ENCODE results near the gene ZBTB47.

Gene ZBTB47

DNA sequence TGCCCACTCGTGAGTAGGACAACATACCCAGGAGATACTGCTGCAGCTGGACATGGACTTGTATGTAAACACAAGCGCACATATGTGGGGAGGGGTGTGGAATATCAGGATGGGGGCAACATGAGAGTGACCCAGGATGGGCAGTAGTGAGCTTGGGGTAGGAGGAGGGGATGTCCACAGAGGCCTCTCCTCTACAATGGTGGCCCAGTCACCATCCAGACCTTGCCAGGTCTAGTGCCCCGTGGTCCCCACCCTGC, 266 bp upstream of the ZBTB47 start:
- no peak for DNase-seq

DNA sequence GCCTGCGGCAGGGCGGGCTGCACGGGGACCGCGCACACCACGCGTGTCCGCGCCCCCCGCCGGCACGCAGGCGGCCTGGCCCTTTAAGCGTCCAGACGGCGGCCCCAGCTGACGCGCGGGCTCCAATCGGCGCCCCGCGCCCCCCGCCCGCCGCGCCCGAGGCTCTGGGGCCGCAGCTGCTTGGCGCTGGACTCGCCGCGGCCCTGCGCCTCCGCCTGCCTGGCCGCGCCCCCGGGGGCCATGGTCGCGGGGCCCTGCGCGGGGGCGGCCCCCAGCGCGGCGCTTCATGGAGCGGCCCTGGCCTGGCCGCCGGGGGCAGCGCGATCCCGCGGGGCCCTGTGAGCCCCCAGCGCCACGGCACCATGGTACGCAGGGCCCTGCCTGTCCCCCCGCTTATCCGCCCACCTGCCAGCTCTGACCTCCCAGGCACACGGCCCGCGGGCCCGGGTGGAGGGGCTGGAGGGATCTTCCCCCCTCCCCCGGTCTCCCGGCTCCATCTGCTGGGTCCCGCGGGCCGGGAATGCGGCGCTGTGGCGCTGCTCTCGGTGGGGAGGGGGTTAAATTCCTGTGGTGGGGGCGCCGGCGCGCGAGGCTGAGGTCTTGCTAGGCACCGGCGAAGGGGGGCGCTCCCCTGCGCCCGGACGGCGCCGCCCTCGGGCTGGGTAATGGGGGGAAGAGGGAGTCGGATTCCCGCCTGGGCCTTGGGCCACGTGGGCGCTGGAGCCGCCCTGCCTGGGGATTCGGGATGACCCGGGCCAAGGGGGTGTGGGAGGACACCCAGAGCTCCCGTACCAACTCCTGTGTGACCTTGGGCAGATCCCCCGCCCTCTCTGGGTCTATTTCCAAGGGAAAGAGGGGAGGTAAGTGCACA, 1.1 kb downstream of the ZBTB47 start:
- no peak for DNase-seq

DNA sequence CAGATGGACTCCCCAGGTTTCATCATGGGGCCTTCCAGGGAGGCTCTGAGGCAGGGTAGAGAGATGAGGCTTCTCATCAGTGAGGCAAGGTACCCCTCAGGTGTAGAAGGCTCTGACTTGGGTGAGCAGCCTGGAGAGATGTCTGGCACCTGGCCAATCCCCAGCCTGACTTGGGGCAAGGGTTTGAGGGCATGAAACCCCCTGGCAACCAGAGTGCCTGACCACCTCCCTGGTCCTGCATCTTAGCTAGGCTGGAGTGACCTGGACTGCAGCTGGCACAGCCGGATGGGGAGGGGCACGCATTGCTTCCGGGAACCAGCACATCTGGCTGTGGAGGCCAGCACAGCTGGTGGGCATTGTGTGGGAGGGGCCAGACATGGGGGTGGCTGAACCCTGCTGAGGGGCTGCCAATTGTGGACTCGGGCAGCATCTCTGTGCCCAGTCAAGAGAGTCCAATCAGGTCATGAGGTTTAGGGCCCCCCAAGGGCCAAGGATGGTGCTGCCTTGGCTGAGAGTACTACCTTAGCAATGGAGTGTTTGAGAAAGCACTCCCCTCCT, 1.9 kb downstream of the ZBTB47 start:
- no peak for DNase-seq

DNA sequence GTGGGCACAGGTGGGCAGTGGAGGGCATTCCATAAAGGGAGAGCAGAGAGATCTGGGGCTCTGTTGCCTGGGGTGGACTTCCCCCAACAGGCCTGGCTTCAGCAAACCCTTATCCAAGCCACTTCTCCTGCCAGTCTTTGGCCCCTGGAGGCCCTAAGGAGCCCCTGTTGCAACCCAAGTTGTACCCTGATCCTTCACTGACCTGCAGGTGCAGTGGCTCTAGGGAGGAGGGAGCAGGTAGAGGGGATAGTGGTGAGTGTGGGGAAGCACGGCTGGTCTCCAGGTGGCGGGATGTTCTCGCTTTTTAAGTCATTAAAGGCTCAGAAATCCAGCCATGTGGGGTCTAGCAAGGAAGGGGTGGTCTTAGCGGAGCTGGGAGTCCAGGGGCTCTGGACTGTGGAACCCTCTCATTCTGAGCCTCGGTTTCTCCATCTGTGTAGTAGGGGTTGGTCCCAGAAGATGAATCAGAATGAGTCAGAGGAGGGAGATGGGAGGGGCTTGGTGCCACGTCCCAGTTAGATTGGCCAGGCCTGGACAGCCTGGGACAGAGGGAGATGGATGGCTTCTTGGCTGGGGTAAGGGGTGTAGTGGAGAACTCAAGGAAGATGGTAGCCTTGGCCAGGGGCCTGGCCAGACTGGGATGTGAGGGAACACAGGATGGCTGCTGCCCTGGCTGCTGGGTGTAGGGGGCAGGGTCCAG, 2.6 kb downstream of the ZBTB47 start:
- no peak for DNase-seq

DNA sequence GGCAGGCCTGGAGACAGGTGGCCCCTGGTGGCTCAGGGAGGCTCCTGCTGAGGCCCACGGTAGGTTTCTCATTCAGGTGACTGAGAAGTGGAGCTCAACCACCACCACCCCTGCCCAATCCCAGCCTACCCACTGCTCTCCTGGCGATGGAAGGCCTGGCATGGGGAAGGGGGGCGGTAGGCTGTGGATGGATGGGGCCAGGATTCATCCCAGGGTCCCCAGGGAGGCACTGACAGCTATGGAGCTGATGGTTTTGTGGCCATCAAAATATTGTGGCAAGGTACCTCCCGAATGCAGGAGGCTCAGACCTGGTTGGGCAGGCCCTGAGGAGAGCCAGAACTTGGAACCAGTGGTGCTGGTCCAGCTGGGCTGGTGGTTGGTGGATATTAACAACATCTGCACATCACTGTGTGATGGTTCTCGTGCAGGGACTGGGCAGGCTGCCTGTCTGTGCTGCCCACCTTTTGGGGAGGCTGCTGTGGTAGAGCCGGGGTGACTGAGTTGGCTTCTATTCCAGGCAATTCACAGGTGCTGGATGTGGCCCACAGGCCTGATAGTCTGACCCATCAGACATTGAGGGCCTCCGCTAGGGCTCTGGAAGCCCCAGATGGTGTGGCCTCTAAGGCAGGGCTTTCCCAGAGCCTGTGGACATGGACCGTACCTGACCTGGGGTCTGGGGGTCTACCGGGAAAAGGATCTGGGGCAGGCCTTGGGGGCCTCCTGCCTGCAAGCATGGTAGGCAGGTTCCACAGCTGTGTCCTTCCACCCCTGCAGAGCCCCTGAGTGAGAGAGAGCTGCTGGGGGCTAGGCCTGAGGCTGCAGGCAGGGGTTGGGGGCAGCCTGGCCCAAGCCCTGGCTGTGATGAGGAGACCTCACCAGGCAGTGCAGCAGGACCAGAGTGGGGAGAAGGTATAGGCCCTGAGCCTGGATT, 3.4 kb downstream of the ZBTB47 start:
- no peak for DNase-seq

DNA sequence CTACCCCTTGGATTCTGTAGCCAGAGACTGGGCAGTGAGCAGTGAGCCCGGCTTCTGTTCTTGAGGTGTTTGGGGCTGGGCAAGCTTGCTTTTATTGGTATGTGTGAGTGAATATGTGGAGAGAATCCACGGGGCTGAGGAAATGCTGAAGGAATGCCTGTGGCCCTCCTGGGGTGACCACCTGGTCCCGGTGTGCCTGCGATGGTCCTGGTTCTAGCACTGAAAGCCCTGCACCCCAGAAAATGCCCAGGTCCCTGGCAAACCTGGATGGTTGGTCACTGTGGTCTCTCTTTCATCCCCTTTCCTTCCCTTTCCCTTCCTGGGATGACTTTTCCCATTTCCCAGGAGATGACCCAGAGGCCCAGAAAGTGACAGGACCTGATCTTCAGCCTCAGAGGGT, 4.2 kb downstream of the ZBTB47 start:
- no peak for DNase-seq

DNA sequence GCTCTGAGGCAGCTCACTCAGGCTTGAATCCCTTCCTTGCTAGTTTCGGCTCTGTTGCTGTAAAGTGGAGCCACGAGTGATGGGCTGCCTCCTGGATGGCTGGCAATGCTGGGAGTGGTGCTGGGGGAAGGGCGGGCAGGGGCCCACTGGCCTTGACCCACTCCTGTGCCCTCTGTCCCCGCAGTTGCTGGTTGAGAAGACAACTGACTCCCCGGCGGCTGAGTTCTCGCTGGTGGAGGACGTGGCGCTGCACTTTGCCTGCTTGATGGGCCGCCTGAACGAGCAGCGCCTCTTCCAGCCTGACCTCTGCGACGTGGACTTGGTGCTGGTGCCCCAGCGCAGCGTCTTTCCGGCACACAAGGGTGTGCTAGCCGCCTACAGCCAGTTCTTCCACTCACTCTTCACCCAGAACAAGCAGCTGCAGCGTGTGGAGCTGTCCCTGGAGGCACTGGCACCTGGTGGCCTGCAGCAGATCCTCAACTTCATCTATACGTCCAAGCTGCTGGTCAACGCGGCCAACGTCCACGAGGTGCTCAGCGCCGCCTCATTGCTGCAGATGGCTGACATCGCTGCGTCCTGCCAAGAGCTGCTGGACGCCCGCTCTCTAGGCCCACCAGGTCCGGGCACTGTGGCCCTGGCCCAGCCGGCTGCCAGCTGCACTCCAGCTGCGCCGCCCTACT, 4.7 kb downstream of the ZBTB47 start:
- DNase-seq: no peak

DNA sequence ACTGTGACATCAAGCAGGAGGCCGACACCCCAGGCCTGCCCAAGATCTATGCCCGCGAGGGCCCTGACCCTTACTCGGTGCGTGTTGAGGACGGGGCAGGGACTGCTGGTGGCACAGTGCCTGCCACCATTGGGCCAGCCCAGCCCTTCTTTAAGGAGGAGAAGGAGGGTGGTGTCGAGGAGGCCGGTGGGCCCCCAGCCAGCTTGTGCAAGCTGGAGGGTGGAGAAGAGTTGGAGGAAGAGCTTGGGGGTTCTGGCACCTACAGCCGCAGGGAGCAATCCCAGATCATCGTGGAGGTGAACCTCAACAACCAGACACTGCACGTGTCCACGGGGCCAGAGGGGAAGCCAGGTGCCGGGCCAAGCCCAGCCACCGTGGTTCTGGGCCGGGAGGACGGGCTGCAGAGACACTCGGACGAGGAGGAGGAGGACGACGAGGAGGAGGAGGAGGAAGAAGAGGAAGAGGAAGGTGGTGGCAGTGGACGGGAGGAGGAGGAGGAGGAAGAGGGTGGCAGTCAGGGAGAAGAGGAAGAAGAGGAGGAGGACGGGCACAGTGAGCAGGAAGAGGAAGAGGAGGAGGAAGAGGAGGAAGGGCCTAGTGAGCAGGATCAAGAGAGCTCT, 5.4 kb downstream of the ZBTB47 start:
- DNase-seq: no peak

DNA sequence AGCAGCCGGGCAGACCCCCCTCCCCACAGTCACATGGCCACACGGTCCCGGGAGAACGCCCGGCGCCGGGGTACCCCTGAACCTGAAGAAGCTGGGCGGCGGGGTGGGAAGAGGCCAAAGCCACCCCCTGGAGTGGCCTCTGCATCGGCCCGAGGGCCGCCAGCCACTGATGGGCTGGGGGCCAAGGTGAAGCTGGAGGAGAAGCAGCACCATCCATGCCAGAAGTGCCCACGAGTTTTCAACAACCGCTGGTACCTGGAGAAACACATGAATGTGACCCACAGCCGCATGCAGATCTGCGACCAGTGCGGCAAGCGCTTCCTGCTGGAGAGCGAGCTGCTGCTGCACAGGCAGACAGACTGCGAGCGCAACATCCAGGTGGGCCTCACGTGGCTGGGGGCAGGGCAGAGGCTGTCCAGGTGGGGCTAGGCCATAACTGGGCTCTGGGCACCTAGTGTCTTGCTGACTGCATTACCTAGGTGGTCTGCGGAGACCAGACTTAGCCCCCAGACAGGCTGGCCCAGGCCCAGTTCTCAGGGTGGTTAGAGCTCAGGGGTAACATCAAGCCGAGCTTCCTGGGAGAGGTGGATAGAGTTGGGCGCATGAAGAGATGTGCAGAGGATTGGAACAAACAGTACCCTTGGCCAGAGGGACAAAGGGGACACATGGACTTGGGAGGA, 6.1 kb downstream of the ZBTB47 start:
- DNase-seq: no peak

DNA sequence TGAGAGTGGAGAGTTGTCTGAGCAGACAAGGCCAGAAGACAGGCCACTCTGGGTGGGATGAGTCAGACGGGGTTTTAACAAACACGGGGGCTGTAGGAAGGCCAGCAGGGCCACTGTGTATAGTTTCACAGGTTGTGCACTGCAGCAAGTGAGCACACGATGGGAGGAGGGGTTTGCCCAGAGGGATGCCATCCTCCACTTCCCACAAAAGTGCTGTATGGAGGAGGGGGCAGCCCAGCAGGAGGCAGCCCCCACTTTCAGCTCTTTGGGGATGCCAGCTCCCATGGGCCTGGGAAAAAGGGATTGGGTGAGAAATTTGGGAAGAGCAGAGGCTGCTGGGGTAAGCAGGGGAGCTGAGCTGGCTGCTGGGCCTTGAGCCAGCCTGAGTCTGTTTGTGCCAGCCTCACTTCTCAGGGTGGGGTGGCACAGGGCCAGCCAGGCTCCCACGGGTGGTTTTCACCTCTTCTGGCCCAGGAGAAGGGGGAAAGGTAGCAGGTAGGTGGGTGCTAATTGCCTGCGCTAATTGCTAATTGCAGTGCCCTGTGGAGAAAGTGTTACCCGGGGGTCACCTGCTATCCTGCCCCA, 6.7 kb downstream of the ZBTB47 start:
- DNase-seq: no peak

DNA sequence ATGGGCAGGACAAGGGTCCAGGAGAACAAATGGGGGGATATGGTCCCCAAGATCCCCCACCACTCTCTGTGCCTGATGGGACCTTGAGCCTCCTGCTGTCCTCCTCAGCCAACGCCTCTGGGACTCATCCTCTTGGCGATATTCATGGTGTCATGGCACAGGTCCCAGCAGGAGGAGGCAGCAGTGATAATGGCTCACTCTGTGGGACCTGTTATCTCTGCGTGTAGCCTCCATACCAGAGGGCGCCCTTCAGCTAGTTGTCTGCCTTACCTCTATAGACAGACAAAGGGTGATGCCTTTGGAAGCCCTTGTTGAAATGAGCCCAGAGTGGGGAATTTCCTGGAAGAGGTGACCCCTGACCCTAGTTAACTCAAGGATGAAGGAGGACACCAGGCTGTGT, 7.4 kb downstream of the ZBTB47 start:
- no peak for DNase-seq

DNA sequence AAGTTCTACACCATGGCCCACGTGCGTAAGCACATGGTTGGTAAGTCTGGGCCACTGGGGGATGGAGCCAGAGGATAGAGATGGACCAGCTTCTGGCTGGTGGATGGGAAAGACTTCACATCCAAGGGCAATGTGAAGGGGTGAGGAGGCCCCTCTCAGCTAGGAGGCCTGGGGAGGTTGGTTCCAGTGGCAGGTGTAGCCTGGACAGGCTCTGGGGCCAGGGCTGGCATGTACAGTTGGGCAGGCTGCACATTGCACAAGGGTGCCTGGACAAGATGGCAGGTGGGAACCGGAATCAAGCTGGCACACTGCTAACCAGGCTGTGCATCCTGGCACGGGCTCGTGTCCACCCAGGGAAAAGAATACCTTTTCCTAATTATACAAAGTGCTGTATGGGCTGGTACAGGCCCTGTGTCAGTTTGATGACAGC, 8.1 kb downstream of the ZBTB47 start:
- no peak for DNase-seq

DNA sequence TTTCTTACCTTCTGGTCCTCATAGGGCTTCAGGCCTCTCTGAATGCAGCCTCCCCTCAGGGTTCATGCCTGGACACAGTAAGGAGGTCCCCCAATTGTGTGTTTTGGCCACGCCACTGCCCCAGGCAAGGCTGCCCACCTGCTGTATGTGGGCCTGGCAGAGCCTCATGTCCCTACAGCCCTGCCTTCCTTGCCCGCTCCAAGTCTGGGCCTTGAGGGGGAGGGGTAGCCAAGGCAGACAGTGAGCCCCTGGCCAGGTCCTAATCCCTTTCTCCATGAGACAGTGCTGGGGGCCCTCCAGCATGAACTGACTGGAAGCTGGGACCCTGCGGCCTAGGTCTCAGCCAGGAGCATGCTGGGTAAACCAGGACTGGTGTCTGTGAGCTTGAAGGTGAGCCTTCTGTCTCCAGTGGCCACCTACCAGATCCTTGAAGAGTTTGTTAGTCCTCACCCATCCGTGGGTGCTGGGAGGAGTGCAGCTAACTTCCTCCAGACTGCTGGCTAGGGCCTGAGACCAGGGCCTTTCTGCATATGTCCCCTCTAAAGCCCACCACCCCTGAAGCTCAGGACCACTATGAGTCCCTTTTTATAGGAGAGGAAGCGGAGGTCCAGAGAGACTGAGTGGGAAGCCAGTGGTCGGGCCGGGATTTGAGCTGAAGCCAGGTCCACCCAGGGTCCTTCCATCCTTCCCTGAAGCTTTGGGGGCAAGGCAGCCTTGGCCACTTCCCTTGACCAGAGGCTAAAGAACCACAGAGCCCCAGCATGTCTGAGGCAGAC, 8.7 kb downstream of the ZBTB47 start:
- no peak for DNase-seq

DNA sequence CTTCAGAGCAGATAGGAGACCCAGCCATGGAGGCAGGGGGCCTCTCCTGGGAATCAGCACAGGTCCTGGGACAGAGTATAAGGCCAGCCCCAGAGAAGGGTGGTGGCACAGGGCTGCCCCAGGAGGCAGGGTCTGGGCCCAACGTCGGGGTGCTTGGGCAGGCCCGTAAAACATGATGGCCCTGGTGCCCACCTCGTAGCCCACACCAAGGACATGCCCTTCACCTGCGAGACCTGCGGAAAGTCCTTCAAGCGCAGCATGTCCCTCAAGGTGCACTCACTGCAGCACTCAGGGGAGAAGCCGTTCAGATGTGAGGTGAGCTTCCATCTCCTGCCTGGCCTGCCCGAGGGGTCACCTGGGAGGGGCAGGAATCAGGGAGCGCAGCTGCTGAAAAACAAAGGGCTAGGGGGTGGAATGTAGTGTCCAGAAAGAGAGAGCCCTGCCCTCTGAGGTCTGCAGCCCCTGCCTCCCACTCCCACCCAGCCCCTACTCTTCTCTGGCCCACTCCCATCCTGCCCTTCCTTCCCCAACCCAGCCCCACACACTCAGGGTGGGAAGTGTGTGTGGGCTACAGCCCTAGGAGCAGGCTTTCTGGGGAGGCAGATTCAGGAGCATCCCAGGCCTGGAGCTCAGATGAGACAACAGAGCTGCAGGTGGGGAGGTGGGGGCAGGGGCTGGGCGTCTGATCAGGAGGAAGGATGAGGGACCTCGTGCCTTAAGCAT, 9.5 kb downstream of the ZBTB47 start:
- no peak for DNase-seq

DNA sequence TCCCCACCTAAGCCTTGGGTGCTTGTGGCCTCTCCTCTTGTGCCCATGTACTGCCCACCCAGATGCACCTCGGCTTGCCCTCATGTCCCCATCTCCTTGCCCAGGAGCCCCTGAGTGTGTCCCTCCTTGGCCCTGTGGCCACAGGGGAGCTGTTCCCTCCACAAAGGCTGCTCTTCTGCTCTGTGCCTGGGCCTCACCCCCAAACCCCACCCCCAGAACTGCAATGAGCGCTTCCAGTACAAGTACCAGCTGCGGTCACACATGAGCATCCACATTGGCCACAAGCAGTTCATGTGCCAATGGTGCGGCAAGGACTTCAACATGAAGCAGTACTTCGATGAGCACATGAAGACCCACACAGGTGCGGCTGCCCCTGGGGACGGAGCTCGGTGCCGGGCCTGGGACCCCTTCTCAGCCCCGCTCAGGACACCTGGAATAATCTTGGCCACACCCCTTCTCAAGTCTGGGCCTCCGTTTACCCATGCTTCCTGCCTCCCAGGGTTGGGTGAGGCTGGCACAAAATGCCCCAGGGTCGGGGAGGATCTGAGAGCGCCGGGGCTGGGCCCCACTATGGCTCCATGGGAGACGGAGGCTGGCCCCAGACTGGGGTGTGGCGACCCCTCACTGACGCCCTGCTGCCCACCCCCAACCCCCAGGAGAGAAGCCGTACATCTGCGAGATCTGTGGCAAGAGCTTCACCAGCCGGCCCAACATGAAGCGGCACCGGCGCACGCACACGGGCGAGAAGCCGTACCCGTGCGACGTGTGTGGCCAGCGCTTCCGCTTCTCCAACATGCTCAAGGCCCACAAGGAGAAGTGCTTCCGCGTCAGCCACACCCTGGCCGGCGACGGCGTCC, 10.3 kb downstream of the ZBTB47 start:
- DNase-seq: no peak

DNA sequence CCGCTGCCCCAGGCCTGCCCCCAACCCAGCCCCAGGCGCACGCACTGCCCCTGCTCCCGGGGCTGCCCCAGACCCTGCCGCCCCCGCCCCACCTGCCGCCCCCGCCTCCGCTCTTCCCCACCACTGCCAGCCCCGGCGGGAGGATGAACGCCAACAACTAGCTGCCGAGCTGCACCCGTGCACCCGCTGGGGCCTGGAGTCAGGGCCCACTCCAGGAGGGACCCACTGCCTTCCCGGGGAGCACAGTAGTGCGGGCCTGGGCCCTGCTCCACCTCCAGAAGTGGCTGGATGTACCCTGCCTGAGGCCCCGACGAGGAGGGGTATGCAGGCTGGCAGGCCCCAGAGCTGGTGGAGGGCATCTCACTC, 10.9 kb downstream of the ZBTB47 start:
- DNase-seq: no peak

DNA sequence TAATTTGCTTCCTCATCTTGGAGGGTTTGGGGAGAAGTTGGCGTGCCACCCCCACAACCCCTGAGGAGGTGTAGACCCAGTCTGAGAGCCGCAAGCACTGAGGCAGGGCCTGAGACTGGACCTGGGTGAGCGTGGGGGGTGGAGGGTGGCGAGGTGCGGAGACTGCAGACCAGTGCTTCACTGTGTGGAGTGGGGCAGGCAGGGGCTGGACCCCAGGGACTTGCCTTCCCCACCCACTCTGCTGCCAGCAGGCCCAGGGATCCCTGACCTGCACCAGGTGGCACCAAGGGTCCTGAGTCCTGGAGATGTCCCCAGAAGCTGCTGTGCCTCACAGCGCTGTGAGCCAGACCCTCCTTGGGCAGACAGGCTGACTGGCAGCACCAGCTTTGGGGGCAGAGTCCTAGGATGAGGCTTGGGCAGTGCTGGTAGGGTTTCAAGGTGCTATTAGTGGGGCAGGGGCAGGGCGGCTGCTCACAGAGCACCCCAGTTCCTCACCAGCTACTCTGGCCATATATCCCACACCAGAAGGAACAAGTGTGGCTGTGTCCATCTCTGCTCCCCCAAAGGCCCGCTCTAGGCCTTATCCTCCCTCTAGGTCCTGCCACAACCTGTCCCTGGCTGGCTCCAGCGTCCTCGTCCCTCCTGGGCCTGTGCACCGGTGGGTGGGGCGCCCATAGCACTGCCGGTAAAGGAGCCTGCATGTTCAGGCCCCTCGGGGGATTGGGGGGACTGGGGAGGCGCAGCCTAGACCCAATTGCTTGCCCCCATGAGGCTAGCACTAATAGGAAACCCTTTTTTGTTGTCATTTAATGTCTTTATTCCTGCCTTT, 11.8 kb downstream of the ZBTB47 start:
- DNase-seq: no peak

DNA sequence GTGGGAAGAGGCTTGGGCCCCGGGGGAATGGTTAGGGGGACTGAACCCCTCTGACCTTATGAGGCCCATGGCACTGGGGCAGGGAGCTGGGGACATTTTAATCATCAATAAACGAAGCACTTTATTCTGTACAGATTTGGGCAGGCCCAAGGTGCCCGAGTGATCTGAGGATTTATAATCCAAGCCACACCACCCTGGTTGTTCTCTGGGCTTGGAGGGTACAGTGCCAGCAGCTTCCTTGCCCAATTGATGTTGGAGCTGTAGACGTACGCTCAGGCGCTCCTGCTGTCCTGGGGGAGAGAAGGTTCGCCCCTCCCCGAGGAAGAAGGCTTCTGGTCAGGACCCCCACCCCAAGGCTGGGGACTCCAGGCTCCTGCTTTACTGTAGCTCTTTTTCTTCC, 12.5 kb downstream of the ZBTB47 start:
- DNase-seq: no peak

All from CD4-positive, alpha-beta T cell treated with Interleukin-4 for 4 hours (primary cell).